Stimulated activated CD4-positive, alpha-beta T cell treated with anti-CD3 and anti-CD28 coated beads, Interleukin-1b, Interleukin-23, amount 100 ng/mL, for 4 hours (primary cell): Measurements from ENCODE around the gene EFNA3.

Source experiments
- DNase-seq, 2 donors: peaks; one replicate each; pipeline ENCODE4 v3.0.0-alpha.2; 2020; ENCODE audit warnings: low read depth in 2 of 2

The EFNA3 gene

GRCh38 chr1:155048449-155049334 lies 29.9 kb upstream of the EFNA3 start:
- DNase-seq, result no peak

GRCh38 chr1:155049651-155050559 lies 28.7 kb upstream of the EFNA3 start:
- DNase-seq, result no peak

- peak; percentile 70 to 78 for DNase-seq
These were observed 27.9 kb upstream of the EFNA3 start, which contains the start of gene ADAM15 for GRCh38 chr1:155050560-155051341. Gene ADAM15 (plus strand): TSS chr1:155051316. CDS start chr1:155051387, 71 bp downstream.

- no peak for DNase-seq
These were observed 27.3 kb upstream of the EFNA3 start for GRCh38 chr1:155051342-155051776.

- DNase-seq, result peak in 1 of 2 donors; percentile 35
These were observed 26.7 kb upstream of the EFNA3 start for GRCh38 chr1:155051777-155052398.

GRCh38 chr1:155052439-155053395 lies 25.9 kb upstream of the EFNA3 start:
- DNase-seq, result no peak

- DNase-seq, result no peak
These were observed 25.0 kb upstream of the EFNA3 start for GRCh38 chr1:155053531-155054105.

GRCh38 chr1:155057104-155057503 lies 21.5 kb upstream of the EFNA3 start:
- DNase-seq, result no peak

- no peak for DNase-seq
These were observed 20.8 kb upstream of the EFNA3 start for GRCh38 chr1:155057788-155058211.

GRCh38 chr1:155060736-155061135 lies 17.9 kb upstream of the EFNA3 start:
- DNase-seq, result no peak

- DNase-seq, result peak; percentile 95 to 97
These were observed 17.1 kb upstream of the EFNA3 start for GRCh38 chr1:155061381-155062150.

GRCh38 chr1:155062151-155062686 lies 16.4 kb upstream of the EFNA3 start:
- DNase-seq, result no peak

- peak; percentile 71 to 74 for DNase-seq
These were observed 15.8 kb upstream of the EFNA3 start for GRCh38 chr1:155062702-155063411.

- DNase-seq, result peak; percentile 69 to 73
These were observed 15.0 kb upstream of the EFNA3 start, which contains the start of gene EFNA4 for GRCh38 chr1:155063550-155064110. Gene EFNA4 (plus strand): TSS chr1:155063740. CDS start chr1:155063824, 84 bp downstream.

GRCh38 chr1:155064111-155064831 lies 14.4 kb upstream of the EFNA3 start:
- no peak for DNase-seq

- no peak for DNase-seq
These were observed 13.7 kb upstream of the EFNA3 start for GRCh38 chr1:155064832-155065429.
